22Rv1 (cell line): ENCODE results near the gene G3BP1.

Experiments
- CTCF ChIP-seq: fragments of 450-650 bp; IDR thresholded peaks from 2 replicates; pipeline ENCODE4 v1.5.1; 2017; ENCODE audit warnings: mild to moderate bottlenecking
- ZFX ChIP-seq: fragments of 450-650 bp; IDR thresholded peaks from 2 replicates; pipeline ENCODE4 v1.6.1; 2017; ENCODE audit warnings: antibody characterized with exemption, borderline replicate concordance

DNA sequence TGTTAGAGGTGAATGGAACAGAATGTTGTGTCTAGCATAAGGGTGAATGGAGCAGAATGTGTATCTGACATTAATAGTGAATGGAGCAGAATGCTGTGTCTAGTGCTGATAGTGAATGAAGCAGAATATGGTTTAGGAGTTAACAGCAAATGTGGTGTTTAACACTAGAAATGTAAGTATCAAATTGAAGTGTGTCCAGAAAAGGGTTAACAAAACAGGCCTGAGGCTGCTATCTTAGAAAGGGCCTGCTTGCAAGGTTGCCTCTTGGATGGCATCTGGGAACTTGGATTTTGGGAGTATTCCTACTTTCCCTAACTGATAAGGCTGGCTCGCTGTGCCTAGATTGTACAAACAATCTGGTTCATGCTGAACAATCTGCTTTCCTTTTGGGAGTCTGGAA is 76.1 kb downstream of the G3BP1 start:
- no peak for TF ChIP-seq CTCF
- no peak for TF ChIP-seq ZFX
